SK-N-SH (cell line): ENCODE data around the gene TTC28. TPM values are rescaled to one million over a fixed set of nuclear protein-coding genes. Genes with fewer than 3 reads are reported as not detected.

Experiments
- CTCF ChIA-PET: fragments of 300-600, 350-600 bp; formaldehyde crosslinking; extraction: SDS; loops from one replicate; lab custom pipeline; 2021; lab: Yijun Ruan, JAX
- POLR2A ChIA-PET: fragments of 350-600 bp; sonication (Branson Sonifier 250); formaldehyde crosslinking; extraction: SDS; loops from one replicate; lab custom pipeline; 2020; ENCODE audit warnings: antibody characterized with exemption, inconsistent platforms; lab: Yijun Ruan, JAX
- DNase-seq: peaks from one replicate; pipeline ENCODE4 v3.0.0; 2012
- H2AFZ ChIP-seq: fragments of 200-600 bp; sonication (generic); 2 replicates; pipeline ENCODE4 v1.8.1; 2016; ENCODE audit warnings: antibody characterized with exemption, mild to moderate bottlenecking, low read depth
- H3F3A ChIP-seq: fragments of 200-600 bp; sonication (generic); replicated peaks from 2 replicates; pipeline ENCODE3; 2016; ENCODE audit warnings: antibody characterized with exemption, mild to moderate bottlenecking; ENCODE audit not compliant: insufficient read depth
- H3K27ac ChIP-seq, 2 experiments: fragments of 200-500 bp in 1 of 2; fragments of 200-600 bp in 1 of 2; sonication (Bioruptor generic) in 1 of 2; sonication (generic), shearing (Covaris generic) in 1 of 2; 2 replicates each; pipeline versions ENCODE4 v1.5.1 to v1.6.1; 2014 to 2016; ENCODE audit warnings: low read depth in 2 of 2, inconsistent platforms in 1 of 2, low read length in 1 of 2, mild to moderate bottlenecking in 1 of 2, mixed read lengths in 1 of 2
- H3K27me3 ChIP-seq: fragments of 200-600 bp; sonication (generic), shearing (Covaris generic); 2 replicates; pipeline ENCODE4 v1.6.1; 2016; ENCODE audit warnings: mixed run types; ENCODE audit not compliant: insufficient read depth
- H3K36me3 ChIP-seq, 2 experiments: fragments of 200-500 bp in 1 of 2; fragments of 200-600 bp in 1 of 2; sonication (Bioruptor generic) in 1 of 2; sonication (generic) in 1 of 2; replicated peaks in 1 of 2; 2 replicates each; pipeline versions ENCODE3 to v1.5.1; 2014 to 2016; ENCODE audit warnings: low read length in 1 of 2, mild to moderate bottlenecking in 1 of 2; ENCODE audit not compliant: insufficient read depth in 2 of 2, control insufficient read depth in 1 of 2
- H3K4me1 ChIP-seq, 2 experiments: fragments of 200-500 bp in 1 of 2; fragments of 200-600 bp in 1 of 2; sonication (Bioruptor generic) in 1 of 2; sonication (generic), shearing (Covaris generic) in 1 of 2; 2 replicates each; pipeline versions ENCODE4 v1.5.1 to v1.6.1; 2014 to 2016; ENCODE audit warnings: low read depth in 1 of 2, low read length in 1 of 2, mixed run types in 1 of 2; ENCODE audit not compliant: insufficient read depth in 2 of 2, control insufficient read depth in 1 of 2
- H3K4me2 ChIP-seq: fragments of 200-600 bp; sonication (generic), shearing (Covaris generic); 2 replicates; pipeline ENCODE4 v1.6.1; 2017; ENCODE audit warnings: mixed run types
- H3K4me3 ChIP-seq, 2 experiments: fragments of 200-500 bp in 1 of 2; fragments of 200-600 bp in 1 of 2; sonication (Bioruptor generic) in 1 of 2; sonication (generic), shearing (Covaris generic) in 1 of 2; 2 replicates each; pipeline versions ENCODE4 v1.5.1 to v1.8.1; 2014 to 2016; ENCODE audit warnings: low read depth in 2 of 2, inconsistent platforms in 1 of 2, low read length in 1 of 2, mild to moderate bottlenecking in 1 of 2, mixed read lengths in 1 of 2, moderate library complexity in 1 of 2
- H3K79me2 ChIP-seq: fragments of 200-600 bp; sonication (generic); 2 replicates; pipeline ENCODE4 v1.8.1; 2017; ENCODE audit warnings: mild to moderate bottlenecking; ENCODE audit not compliant: insufficient read depth
- H3K9ac ChIP-seq: fragments of 200-600 bp; sonication (generic); 2 replicates; pipeline ENCODE4 v1.6.1; 2017; ENCODE audit warnings: mixed run types
- H3K9me2 ChIP-seq: fragments of 200-600 bp; sonication (generic); 2 replicates; pipeline ENCODE4 v1.6.1; 2017; ENCODE audit warnings: mixed run types
- H3K9me3 ChIP-seq: fragments of 200-600 bp; sonication (generic); 2 replicates; pipeline ENCODE4 v1.6.1; 2017; ENCODE audit warnings: mixed run types, mild to moderate bottlenecking, moderate library complexity
- H4K20me1 ChIP-seq: fragments of 200-600 bp; sonication (generic); 2 replicates; pipeline ENCODE4 v1.6.1; 2017; ENCODE audit warnings: mild to moderate bottlenecking, mixed run types; ENCODE audit not compliant: insufficient read depth
- CHD2 ChIP-seq: fragments of 150-350 bp; IDR thresholded peaks from 2 replicates; pipeline ENCODE4 v1.6.1; 2018; ENCODE audit warnings: low read length; ENCODE audit not compliant: partially characterized antibody
- EP300 ChIP-seq, 2 experiments: IDR thresholded peaks; 2 replicates each; pipeline versions ENCODE4 v1.4.0 to v1.6.1; 2012; ENCODE audit warnings: borderline replicate concordance in 1 of 2, low read depth in 1 of 2, low read length in 1 of 2
- EZH2phosphoT487 ChIP-seq: fragments of 200-600 bp; sonication (generic); IDR thresholded peaks from 2 replicates; pipeline ENCODE4 v1.6.1; 2017; ENCODE audit warnings: low read depth, mixed run types, mild to moderate bottlenecking, antibody characterized with exemption, moderate library complexity, borderline replicate concordance
- FOSL2 ChIP-seq: IDR thresholded peaks from 2 replicates; pipeline ENCODE4 v1.4.0; 2012; ENCODE audit warnings: low read depth, mild to moderate bottlenecking, moderate library complexity, borderline replicate concordance
- FOXJ3 ChIP-seq: sonication (generic); formaldehyde crosslinking; IDR thresholded peaks from 2 replicates; pipeline ENCODE4 v1.5.1; 2020; ENCODE audit warnings: mild to moderate bottlenecking, missing genetic modification reagents
- FOXM1 ChIP-seq: IDR thresholded peaks from 2 replicates; pipeline ENCODE4 v1.4.0; 2012; ENCODE audit warnings: low read depth, mild to moderate bottlenecking
- GATA2 ChIP-seq: sonication (generic); formaldehyde crosslinking; IDR thresholded peaks from 2 replicates; pipeline ENCODE4 v1.5.0; 2020; ENCODE audit warnings: mild to moderate bottlenecking, missing genetic modification reagents
- JUND ChIP-seq: IDR thresholded peaks from 2 replicates; pipeline ENCODE4 v1.4.0; 2012
- MXI1 ChIP-seq: IDR thresholded peaks from 2 replicates; pipeline ENCODE4 v1.6.1; 2012; ENCODE audit warnings: mild to moderate bottlenecking, low read depth, low read length, improper control_type of control experiment
- NFIC ChIP-seq: IDR thresholded peaks from 2 replicates; pipeline ENCODE4 v1.4.0; 2012; ENCODE audit warnings: borderline replicate concordance
- NRF1 ChIP-seq: IDR thresholded peaks from 2 replicates; pipeline ENCODE4 v1.6.1; 2012; ENCODE audit warnings: low read depth, mild to moderate bottlenecking, low read length
- POLR2AphosphoS5 ChIP-seq: IDR thresholded peaks from 2 replicates; pipeline ENCODE4 v1.6.1; 2012; ENCODE audit warnings: low read depth, low read length
- SIN3A ChIP-seq: IDR thresholded peaks from 2 replicates; pipeline ENCODE4 v1.6.1; 2012; ENCODE audit warnings: low read depth, mild to moderate bottlenecking, low read length, moderate library complexity, borderline replicate concordance
- TAF1 ChIP-seq: IDR thresholded peaks from 2 replicates; pipeline ENCODE4 v1.6.1; 2012; ENCODE audit warnings: low read depth, mild to moderate bottlenecking, low read length, moderate library complexity, borderline replicate concordance
- TCF12 ChIP-seq: IDR thresholded peaks from 2 replicates; pipeline ENCODE4 v1.4.0; 2012
- WGBS: methylation state at CpG from one replicate; pipeline ENCODE4 v1.1.6; 2017; ENCODE audit warnings: low lambda C conversion rate; 5-methylcytosine and 5-hydroxymethylcytosine counted together
- polyA plus RNA-seq, 3 experiments: library from polyadenylated mRNA; depleted of rRNA; stranded (reverse); fragments of >200 nt; gene quantifications; 2 replicates each; pipeline ENCODE4 v1.2.3, GENCODE V29; 2012
- TF ChIP-seq, protein P1 (sequence below): IDR thresholded peaks from 2 replicates; pipeline ENCODE4 v1.4.0; 2012; ENCODE audit warnings: low read depth, borderline replicate concordance
- TF ChIP-seq, protein P2 (sequence below): IDR thresholded peaks from 2 replicates; pipeline ENCODE4 v1.6.1; 2012; ENCODE audit warnings: mild to moderate bottlenecking, low read depth, low read length, moderate library complexity
- TF ChIP-seq, protein P3 (sequence below): fragments of 200-600 bp; sonication (generic); IDR thresholded peaks from 2 replicates; pipeline ENCODE4 v1.6.1; 2017; ENCODE audit warnings: antibody characterized with exemption, mild to moderate bottlenecking, moderate library complexity
- TF ChIP-seq, protein P4 (sequence below): IDR thresholded peaks from 2 replicates; pipeline ENCODE4 v1.4.0; 2012; ENCODE audit warnings: low read depth

The TTC28 gene
- polyA plus RNA-seq, 1 of the 3 experiments (the other 2 are of a cell fraction): 5.9 TPM

DNA sequence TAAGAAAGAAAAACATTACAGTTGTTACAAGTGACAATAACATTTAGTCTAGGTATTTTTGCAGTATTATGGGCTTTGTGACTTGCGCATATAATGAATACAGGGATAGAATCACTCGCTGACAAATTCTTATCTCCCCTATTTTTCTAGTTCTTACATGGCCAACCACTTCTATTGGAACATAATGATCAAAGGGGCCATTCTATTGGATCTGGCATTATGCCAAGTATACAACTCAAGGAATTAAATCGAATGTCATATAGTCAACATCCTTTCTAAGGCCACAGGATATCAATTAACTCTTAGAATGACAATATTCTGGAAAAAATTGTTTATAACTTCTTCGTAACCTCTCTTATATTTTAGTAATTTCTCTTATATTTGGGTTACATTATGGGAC, 272.0 kb downstream of the TTC28 start:
- Histone ChIP-seq H3K9me3 (no peaks in the 10 kb centered on the region), H3K9ac (no peak overlapping the region), H3K27ac (no peak overlapping the region), H3K9me2 (no peaks in the 10 kb centered on the region), H3K4me3 (no peak overlapping the region), H3K36me3 (no peaks in the 10 kb centered on the region), H3K27me3 (no peaks in the 10 kb centered on the region), H3F3A (peaks cover 41% of the 10 kb centered on the region), H3K4me1 (peaks cover 5 to 24% of the 10 kb centered on the region in 2 experiments), H4K20me1 (peaks cover 12% of the 10 kb centered on the region; the same call in 1 of the 2 replicates), H3K4me2 (no peak overlapping the region), H3K79me2 (peaks cover 24% of the 10 kb centered on the region; the same call in 1 of the 2 replicates), H2AFZ (no peak overlapping the region)
- WGBS: 90% methylated on average over 4 of the region's 4 CpGs
- TF ChIP-seq FOXM1 (no peak), MXI1 (no peak), EP300 (IDR thresholded peaks at IDR 0.05; ENCODE audit: borderline replicate concordance in 1 of 2, low read depth in 1 of 2, low read length in 1 of 2) (no peak), SIN3A (no peak), FOXJ3 (no peak), EZH2phosphoT487 (no peak), JUND (no peak), GATA2 (CRISPR knock-in tag) (no peak), FOSL2 (no peak), TCF12 (no peak), NRF1 (no peak), CHD2 (no peak), TAF1 (no peak), NFIC (no peak), POLR2AphosphoS5 (no peak)
- TF ChIP-seq, protein P1, sequence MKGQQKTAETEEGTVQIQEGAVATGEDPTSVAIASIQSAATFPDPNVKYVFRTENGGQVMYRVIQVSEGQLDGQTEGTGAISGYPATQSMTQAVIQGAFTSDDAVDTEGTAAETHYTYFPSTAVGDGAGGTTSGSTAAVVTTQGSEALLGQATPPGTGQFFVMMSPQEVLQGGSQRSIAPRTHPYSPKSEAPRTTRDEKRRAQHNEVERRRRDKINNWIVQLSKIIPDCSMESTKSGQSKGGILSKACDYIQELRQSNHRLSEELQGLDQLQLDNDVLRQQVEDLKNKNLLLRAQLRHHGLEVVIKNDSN: no peak
- TF ChIP-seq, protein P2, sequence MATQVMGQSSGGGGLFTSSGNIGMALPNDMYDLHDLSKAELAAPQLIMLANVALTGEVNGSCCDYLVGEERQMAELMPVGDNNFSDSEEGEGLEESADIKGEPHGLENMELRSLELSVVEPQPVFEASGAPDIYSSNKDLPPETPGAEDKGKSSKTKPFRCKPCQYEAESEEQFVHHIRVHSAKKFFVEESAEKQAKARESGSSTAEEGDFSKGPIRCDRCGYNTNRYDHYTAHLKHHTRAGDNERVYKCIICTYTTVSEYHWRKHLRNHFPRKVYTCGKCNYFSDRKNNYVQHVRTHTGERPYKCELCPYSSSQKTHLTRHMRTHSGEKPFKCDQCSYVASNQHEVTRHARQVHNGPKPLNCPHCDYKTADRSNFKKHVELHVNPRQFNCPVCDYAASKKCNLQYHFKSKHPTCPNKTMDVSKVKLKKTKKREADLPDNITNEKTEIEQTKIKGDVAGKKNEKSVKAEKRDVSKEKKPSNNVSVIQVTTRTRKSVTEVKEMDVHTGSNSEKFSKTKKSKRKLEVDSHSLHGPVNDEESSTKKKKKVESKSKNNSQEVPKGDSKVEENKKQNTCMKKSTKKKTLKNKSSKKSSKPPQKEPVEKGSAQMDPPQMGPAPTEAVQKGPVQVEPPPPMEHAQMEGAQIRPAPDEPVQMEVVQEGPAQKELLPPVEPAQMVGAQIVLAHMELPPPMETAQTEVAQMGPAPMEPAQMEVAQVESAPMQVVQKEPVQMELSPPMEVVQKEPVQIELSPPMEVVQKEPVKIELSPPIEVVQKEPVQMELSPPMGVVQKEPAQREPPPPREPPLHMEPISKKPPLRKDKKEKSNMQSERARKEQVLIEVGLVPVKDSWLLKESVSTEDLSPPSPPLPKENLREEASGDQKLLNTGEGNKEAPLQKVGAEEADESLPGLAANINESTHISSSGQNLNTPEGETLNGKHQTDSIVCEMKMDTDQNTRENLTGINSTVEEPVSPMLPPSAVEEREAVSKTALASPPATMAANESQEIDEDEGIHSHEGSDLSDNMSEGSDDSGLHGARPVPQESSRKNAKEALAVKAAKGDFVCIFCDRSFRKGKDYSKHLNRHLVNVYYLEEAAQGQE: no peak
- TF ChIP-seq, protein P3, sequence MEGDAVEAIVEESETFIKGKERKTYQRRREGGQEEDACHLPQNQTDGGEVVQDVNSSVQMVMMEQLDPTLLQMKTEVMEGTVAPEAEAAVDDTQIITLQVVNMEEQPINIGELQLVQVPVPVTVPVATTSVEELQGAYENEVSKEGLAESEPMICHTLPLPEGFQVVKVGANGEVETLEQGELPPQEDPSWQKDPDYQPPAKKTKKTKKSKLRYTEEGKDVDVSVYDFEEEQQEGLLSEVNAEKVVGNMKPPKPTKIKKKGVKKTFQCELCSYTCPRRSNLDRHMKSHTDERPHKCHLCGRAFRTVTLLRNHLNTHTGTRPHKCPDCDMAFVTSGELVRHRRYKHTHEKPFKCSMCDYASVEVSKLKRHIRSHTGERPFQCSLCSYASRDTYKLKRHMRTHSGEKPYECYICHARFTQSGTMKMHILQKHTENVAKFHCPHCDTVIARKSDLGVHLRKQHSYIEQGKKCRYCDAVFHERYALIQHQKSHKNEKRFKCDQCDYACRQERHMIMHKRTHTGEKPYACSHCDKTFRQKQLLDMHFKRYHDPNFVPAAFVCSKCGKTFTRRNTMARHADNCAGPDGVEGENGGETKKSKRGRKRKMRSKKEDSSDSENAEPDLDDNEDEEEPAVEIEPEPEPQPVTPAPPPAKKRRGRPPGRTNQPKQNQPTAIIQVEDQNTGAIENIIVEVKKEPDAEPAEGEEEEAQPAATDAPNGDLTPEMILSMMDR: no peak
- TF ChIP-seq, protein P4, sequence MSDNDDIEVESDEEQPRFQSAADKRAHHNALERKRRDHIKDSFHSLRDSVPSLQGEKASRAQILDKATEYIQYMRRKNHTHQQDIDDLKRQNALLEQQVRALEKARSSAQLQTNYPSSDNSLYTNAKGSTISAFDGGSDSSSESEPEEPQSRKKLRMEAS: no peak
- ChIA-PET POLR2A (no interaction called here), CTCF (interaction anchor here (0.7 to 1.5 kb wide), 2 partner anchors 7 to 25 kb away, joined by 3 to 4 read pairs; no protein-coding TSS in a partner anchor)
- DNase-seq: no peak
